CD4-positive, alpha-beta memory T cell (primary cell): Measurements from ENCODE around the gene CDCA8. TPM values are rescaled to one million over a fixed set of nuclear protein-coding genes. Genes with fewer than 3 reads are reported as not detected.
"Not testable (repeated sequence)": the region's sequence is repeated elsewhere in the genome, so short reads cannot be mapped to it uniquely, and the experiment has no call there.

Experiments
- CTCF ChIA-PET: fragments of 350-600 bp; sonication (Branson Sonifier 250); formaldehyde crosslinking; loops from one replicate; lab custom pipeline; 2021; ENCODE audit warnings: inconsistent platforms; ENCODE audit not compliant: partially characterized antibody; lab: Charles Lee
- POLR2A ChIA-PET: fragments of 350-600 bp; sonication (Branson Sonifier 250); formaldehyde crosslinking; loops from one replicate; lab custom pipeline; 2021; ENCODE audit not compliant: partially characterized antibody; lab: Charles Lee
- DNase-seq, 5 donors: peaks; one replicate each; pipeline versions ENCODE4 v3.0.0 to v3.0.0-alpha.2; 2020 to 2022; ENCODE audit warnings: mixed read lengths in 1 of 5
- H3K27ac ChIP-seq: one replicate; pipeline ENCODE4 v1.7.0; 2013; ENCODE audit warnings: low read depth, low read length
- H3K27me3 ChIP-seq: 2 replicates; pipeline ENCODE4 v1.7.0; 2013; ENCODE audit warnings: mild to moderate bottlenecking, low read length, moderate library complexity; ENCODE audit not compliant: insufficient read depth
- H3K36me3 ChIP-seq: 2 replicates; pipeline ENCODE4 v1.7.0; 2013; ENCODE audit warnings: mild to moderate bottlenecking, low read length, moderate library complexity; ENCODE audit not compliant: insufficient read depth
- H3K4me1 ChIP-seq: 2 replicates; pipeline ENCODE4 v1.7.0; 2013; ENCODE audit warnings: mild to moderate bottlenecking, low read length, moderate library complexity; ENCODE audit not compliant: insufficient read depth
- H3K4me3 ChIP-seq, 2 donors: one replicate each; pipeline ENCODE4 v1.7.0; 2013; ENCODE audit warnings: low read length in 2 of 2, mild to moderate bottlenecking in 1 of 2
- H3K9me3 ChIP-seq, 2 donors: one replicate each; pipeline ENCODE4 v1.7.0; 2013; ENCODE audit warnings: low read length in 2 of 2, control low read depth in 1 of 2; ENCODE audit not compliant: control insufficient read depth in 1 of 2
- H3K27ac Mint-ChIP-seq, 7 donors: one replicate each; pipeline ENCODE4 v1.8.0; 2020 to 2021; ENCODE audit warnings: mixed read lengths in 7 of 7, mild to moderate bottlenecking in 6 of 7, inconsistent platforms in 3 of 7, moderate library complexity in 3 of 7
- H3K27me3 Mint-ChIP-seq, 2 donors: one replicate each; pipeline ENCODE4 v1.8.0; 2020 to 2021; ENCODE audit warnings: mixed read lengths in 2 of 2
- H3K36me3 Mint-ChIP-seq, 2 donors: one replicate each; pipeline ENCODE4 v1.8.0; 2020 to 2021; ENCODE audit warnings: mixed read lengths in 2 of 2, inconsistent platforms in 1 of 2, mild to moderate bottlenecking in 1 of 2
- H3K4me1 Mint-ChIP-seq, 4 donors: one replicate each; pipeline ENCODE4 v1.8.0; 2020 to 2021; ENCODE audit warnings: mixed read lengths in 4 of 4, mild to moderate bottlenecking in 1 of 4
- H3K4me3 Mint-ChIP-seq, 8 donors: one replicate each; pipeline ENCODE4 v1.8.0; 2020 to 2021; ENCODE audit warnings: mixed read lengths in 8 of 8, mild to moderate bottlenecking in 7 of 8, moderate library complexity in 6 of 8, inconsistent platforms in 3 of 8
- H3K9me3 Mint-ChIP-seq, 8 donors: one replicate each; pipeline ENCODE4 v1.8.0; 2020 to 2021; ENCODE audit warnings: mixed read lengths in 8 of 8, mild to moderate bottlenecking in 5 of 8, inconsistent platforms in 3 of 8, moderate library complexity in 1 of 8
- intact Hi-C: fragments of 100-400 bp; cut with micrococcal nuclease; formaldehyde crosslinking; loops from one replicate; pipeline ENCODE4 v1.15.1; 2023
- polyA plus RNA-seq, 2 donors: library from polyadenylated mRNA; unstranded; fragments of 300-500 nt; fragmentation: Illumina TruSeq; gene quantifications; one replicate each; pipeline ENCODE4 v1.2.3, GENCODE V29; 2021
- total RNA-seq, 2 experiments: library from RNA; stranded (reverse); gene quantifications; one replicate each; pipeline ENCODE4 v1.2.3, GENCODE V29; 2021

The CDCA8 gene
- total and polyA plus RNA-seq, 4 experiments from 2014 or later = 0.61 to 2.7 (median 1.3) TPM

DNA sequence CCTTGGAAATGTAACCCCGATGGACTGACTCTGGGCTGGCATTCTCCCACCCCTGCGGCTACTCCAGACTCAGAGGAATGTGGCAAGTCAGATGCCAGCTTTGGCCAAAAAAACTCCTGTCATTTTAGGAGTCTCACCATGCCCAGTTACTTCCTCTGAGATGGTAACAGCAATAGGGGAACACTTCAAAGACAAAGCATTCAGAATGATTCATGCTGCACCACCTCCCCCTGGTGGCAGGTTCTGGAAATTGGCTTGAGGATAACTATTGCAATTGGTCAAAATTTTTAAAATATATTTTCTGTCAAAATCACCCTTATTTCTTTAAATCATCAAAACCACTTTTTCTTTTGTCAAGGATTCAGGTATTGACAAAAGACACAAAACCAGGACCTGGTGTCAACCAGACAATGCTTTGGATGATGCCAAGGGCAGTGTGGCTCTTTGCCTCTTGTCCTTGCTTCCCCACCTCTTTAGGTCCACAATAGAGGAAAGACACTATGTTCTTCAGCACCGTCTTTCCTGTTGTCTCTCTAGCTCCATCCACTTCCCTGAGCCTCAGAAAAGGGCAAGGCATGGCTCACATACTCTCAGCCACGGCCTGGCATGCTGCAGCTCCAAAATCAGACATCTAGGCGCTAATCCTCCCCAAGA is 9.9 kb upstream of the CDCA8 start:
- H3K4me3 ChIP-seq = no peak overlapping the region
- peak; percentile 67 to 77 (median 72) for DNase-seq
- Mint-ChIP-seq H3K4me1 (peaks cover 3 to 15% (median 5%) of the 10 kb centered on the region in 4 donors), H3K36me3 (peaks cover 30 to 45% of the 10 kb centered on the region in 2 donors), H3K4me3 (no peak overlapping the region), H3K27ac (peak overlapping the region; percentile 9 to 86 (median 77)), H3K27me3 (no peaks in the 10 kb centered on the region), H3K9me3 (no peaks in the 10 kb centered on the region)
- H3K4me1 ChIP-seq = peaks cover 3% of the 10 kb centered on the region
- intact Hi-C loops = loop anchor here (1.0 to 10.0 kb wide), 9 partner anchors 79 to 1108 kb away; partner anchors contain the start of genes GNL2, MEAF6 and SNIP1
- H3K27ac ChIP-seq = no peak overlapping the region
- no peaks in the 10 kb centered on the region for H3K9me3 ChIP-seq
- CTCF ChIA-PET = interaction anchor here (0.8 to 10.9 kb wide), 23 partner anchors 8 to 228 kb away, joined by 3 to 228 read pairs (median 5); partner anchors contain the start of genes CDCA8, GNL2 and MEAF6
- no peaks in the 10 kb centered on the region for H3K27me3 ChIP-seq
- POLR2A ChIA-PET = interaction anchor here (0.8 to 2.5 kb wide), 6 partner anchors 8 to 204 kb away, joined by 3 to 9 read pairs (median 3); partner anchors contain the start of genes CDCA8, MEAF6, MTF1 and SNIP1
- peaks cover 28% of the 10 kb centered on the region for H3K36me3 ChIP-seq

DNA sequence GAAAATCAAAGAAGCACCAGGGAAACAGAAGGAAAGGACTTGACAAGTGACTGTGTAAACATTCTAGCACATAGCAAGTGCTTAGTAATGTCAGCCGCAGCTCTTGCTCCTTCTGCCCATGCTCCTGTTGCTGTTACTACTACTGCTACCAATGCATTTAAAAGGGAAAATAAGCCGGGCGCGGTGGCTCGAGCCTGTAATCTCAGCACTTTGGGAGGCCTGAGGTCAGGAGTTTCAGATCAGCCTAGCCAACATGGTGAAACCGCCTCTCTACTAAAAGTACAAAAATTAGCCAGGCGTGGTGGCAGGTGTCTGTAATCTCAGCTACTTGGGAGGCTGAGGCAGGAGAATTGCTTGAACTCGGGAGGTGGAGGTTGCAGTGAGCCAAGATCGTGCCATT is 8.1 kb upstream of the CDCA8 start:
- Mint-ChIP-seq H3K4me1 (peaks cover 10 to 28% (median 16%) of the 10 kb centered on the region in 4 donors), H3K36me3 (peaks cover 34 to 53% of the 10 kb centered on the region in 2 donors), H3K27ac (peak overlapping the region in 2 of 7 donors; percentile 4 to 8)
- ChIA-PET POLR2A (interaction anchor here (1.4 to 2.5 kb wide), 2 partner anchors 81 to 205 kb away, joined by 3 to 9 read pairs; no protein-coding TSS in a partner anchor), CTCF (interaction anchor here (1.2 to 10.9 kb wide), 5 partner anchors 7 to 194 kb away, joined by 3 to 228 read pairs (median 14); partner anchors contain the start of gene CDCA8)
- H3K27me3 ChIP-seq, DNase-seq, H3K4me3 Mint-ChIP-seq, H3K4me3 ChIP-seq, H3K27me3 Mint-ChIP-seq, H3K9me3 ChIP-seq, H3K9me3 Mint-ChIP-seq, H3K27ac ChIP-seq: not testable (repeated sequence)
- H3K4me1 ChIP-seq = peaks cover 11% of the 10 kb centered on the region
- intact Hi-C loops = loop anchor here (5.0 to 10.0 kb wide), 2 partner anchors 982 to 1109 kb away; no protein-coding TSS in a partner anchor
- H3K36me3 ChIP-seq = peaks cover 28% of the 10 kb centered on the region

DNA sequence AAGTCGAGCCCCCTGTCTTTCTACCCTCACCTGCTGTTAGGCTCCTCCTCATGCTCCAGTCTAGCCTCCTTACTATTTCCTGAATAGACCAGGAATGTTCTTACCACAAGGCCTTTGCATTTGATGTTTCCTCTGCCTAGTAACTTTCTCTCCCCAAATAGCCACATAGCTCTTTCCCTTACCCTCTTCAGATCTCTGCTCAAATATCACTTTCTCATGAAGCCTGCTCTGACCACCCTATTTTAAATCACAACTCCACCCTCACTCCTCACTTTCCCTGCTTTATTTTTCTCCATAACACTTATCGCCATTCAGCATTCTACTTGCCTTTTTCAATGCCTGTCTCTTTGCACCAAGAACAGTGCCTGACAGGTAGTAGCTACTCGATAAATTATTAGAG is 6.6 kb upstream of the CDCA8 start:
- intact Hi-C loops = loop anchor here (10.0 kb wide), 1 partner anchor 1111 kb away; no protein-coding TSS in a partner anchor
- H3K27ac ChIP-seq = no peak overlapping the region
- ChIA-PET POLR2A (no interaction called here), CTCF (interaction anchor here (1.3 to 10.9 kb wide), 2 partner anchors 84 to 231 kb away, joined by 3 to 228 read pairs; no protein-coding TSS in a partner anchor)
- no peaks in the 10 kb centered on the region for H3K27me3 ChIP-seq
- H3K4me1 ChIP-seq = peaks cover 22% of the 10 kb centered on the region
- Mint-ChIP-seq H3K4me1 (peaks cover 21 to 43% (median 28%) of the 10 kb centered on the region in 4 donors), H3K9me3 (peaks cover 0 to 3% (median 0%) of the 10 kb centered on the region in 8 donors), H3K36me3 (peaks cover 33 to 64% of the 10 kb centered on the region in 2 donors), H3K27me3 (no peaks in the 10 kb centered on the region), H3K4me3 (no peak overlapping the region), H3K27ac (peak overlapping the region in 1 of 7 donors; percentile 56)
- H3K36me3 ChIP-seq = peaks cover 28% of the 10 kb centered on the region
- no peaks in the 10 kb centered on the region for H3K9me3 ChIP-seq
- H3K4me3 ChIP-seq = no peak overlapping the region
- DNase-seq = no peak

DNA sequence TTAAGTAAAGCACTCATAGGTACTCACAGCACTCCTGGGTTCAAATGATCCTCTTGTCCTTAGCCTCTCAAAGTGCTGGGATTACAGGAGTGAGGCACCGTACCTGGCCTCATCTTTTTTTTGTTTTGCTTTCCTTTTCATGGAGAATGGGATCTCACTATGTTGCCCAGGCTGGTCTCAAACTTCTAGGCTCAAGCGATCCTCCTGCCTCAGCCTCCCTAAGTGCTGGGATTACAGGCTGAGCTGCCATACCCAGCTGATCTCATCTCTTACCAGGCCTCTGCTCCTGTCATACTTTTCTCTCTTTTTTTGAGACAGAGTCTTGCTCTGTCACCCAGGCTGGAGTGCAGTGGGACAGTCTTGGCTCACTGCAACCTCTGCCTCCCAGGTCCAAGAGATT is 4.6 kb upstream of the CDCA8 start:
- Mint-ChIP-seq H3K36me3 (peaks cover 28 to 60% of the 10 kb centered on the region in 2 donors), H3K4me1 (peaks cover 25 to 56% (median 35%) of the 10 kb centered on the region in 4 donors), H3K27ac (peak overlapping the region in 2 of 7 donors; percentile 57 to 77)
- H3K9me3 ChIP-seq, H3K4me3 ChIP-seq, H3K4me3 Mint-ChIP-seq, H3K27me3 Mint-ChIP-seq, DNase-seq, H3K27me3 ChIP-seq, H3K27ac ChIP-seq, H3K9me3 Mint-ChIP-seq: not testable (repeated sequence)
- CTCF ChIA-PET = interaction anchor here (10.9 kb wide), 1 partner anchor 86 kb away, joined by 228 read pairs; no protein-coding TSS in a partner anchor
- peaks cover 30% of the 10 kb centered on the region for H3K4me1 ChIP-seq
- intact Hi-C loops = loop anchor here (10.0 kb wide), 1 partner anchor 1113 kb away; no protein-coding TSS in a partner anchor
- peaks cover 25% of the 10 kb centered on the region for H3K36me3 ChIP-seq
- POLR2A ChIA-PET = interaction anchor here (1.5 kb wide), 1 partner anchor 210 kb away, joined by 3 read pairs; no protein-coding TSS in a partner anchor

DNA sequence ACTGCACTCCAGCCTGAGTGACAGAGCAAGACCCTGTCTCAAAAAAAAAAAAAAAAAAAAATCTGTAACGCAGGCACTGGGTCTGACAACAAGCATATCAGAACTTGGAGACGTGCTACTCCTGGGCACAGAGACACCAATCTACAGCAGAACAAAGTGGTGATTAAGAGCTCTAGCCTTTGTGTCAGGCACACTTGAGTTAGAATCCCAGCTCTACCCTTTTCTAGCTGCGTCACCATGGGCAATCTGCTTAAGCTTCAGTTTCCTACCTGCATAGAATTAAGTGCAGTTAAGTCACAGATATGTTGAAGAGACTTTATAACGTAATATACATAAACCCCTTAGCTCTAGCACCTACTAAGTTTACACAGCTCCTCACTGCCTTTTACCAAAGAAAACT is 3.4 kb upstream of the CDCA8 start:
- Mint-ChIP-seq H3K27ac (peak overlapping the region in 5 of 7 donors; percentile 75 to 97 (median 88)), H3K27me3 (no peaks in the 10 kb centered on the region), H3K9me3 (peaks cover 0 to 4% (median 0%) of the 10 kb centered on the region in 8 donors), H3K36me3 (peaks cover 17 to 49% of the 10 kb centered on the region in 2 donors), H3K4me3 (peak overlapping the region; percentile 92 to 97 (median 96)), H3K4me1 (peaks cover 24 to 52% (median 35%) of the 10 kb centered on the region in 4 donors)
- DNase-seq = no peak
- ChIA-PET POLR2A (interaction anchor here (0.6 to 4.8 kb wide), 6 partner anchors 14 to 210 kb away, joined by 3 to 31 read pairs (median 3); partner anchors contain the start of genes C1orf122, GNL2 and MTF1), CTCF (interaction anchor here (0.7 to 5.4 kb wide), 6 partner anchors 8 to 202 kb away, joined by 3 to 34 read pairs (median 6); partner anchors contain the start of genes MEAF6 and MTF1)
- Histone ChIP-seq H3K4me3 (peak overlapping the region in 1 of 2 donors; percentile 86), H3K36me3 (peaks cover 14% of the 10 kb centered on the region), H3K4me1 (peaks cover 32% of the 10 kb centered on the region), H3K9me3 (no peaks in the 10 kb centered on the region), H3K27ac (no peak overlapping the region), H3K27me3 (no peaks in the 10 kb centered on the region)
- intact Hi-C loops = loop anchor here (10.0 kb wide), 1 partner anchor 1114 kb away; no protein-coding TSS in a partner anchor

DNA sequence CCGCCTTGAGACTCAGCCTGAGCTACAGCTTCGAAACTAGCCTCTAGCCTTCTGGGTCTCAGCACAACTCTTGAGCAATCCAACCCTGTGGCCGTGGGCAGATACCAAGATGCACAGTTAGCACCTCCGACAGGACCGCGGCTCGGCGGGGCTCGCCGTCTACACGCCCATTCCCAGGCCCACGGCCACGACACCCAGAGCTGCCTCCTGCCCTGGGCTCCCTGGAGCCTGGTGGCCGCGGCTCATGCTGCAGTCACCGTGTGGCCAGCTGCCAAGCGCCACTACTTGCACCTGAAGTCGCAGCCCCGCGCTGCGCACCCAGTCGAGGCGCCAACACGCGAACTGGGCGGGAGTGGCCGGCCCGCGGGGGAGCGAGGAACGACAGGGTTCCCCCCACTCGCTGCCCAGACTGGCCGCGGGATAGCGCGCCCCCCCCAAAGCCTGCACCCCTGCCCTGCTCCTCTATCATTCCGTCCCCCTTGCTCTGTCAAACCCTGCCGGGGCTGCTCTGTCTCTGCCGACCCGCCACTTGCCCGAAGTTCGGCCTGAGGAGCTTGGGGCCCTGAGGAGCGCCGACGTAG is 729 bp upstream of the CDCA8 start:
- POLR2A ChIA-PET = interaction anchor here (0.8 to 4.8 kb wide), 12 partner anchors 9 to 298 kb away, joined by 3 to 31 read pairs (median 3); partner anchors contain the start of genes C1orf122, GNL2, MEAF6 and MTF1
- peak in 4 of 5 donors; percentile 6 to 54 (median 10) for DNase-seq
- Histone ChIP-seq H3K27me3 (no peaks in the 10 kb centered on the region), H3K4me3 (peak overlapping the region; percentile 85 to 86), H3K9me3 (no peaks in the 10 kb centered on the region), H3K4me1 (peaks cover 32% of the 10 kb centered on the region), H3K27ac (peak overlapping the region; percentile 67), H3K36me3 (peaks cover 1% of the 10 kb centered on the region)
- CTCF ChIA-PET = interaction anchor here (0.6 to 5.4 kb wide), 8 partner anchors 11 to 213 kb away, joined by 3 to 34 read pairs (median 6); partner anchors contain the start of genes C1orf122, MEAF6, MTF1 and SNIP1
- Mint-ChIP-seq H3K27me3 (no peaks in the 10 kb centered on the region), H3K27ac (peak overlapping the region; percentile 87 to 97 (median 95)), H3K9me3 (peaks cover 0 to 4% (median 0%) of the 10 kb centered on the region in 8 donors), H3K4me1 (peaks cover 22 to 46% (median 35%) of the 10 kb centered on the region in 4 donors), H3K36me3 (peaks cover 4 to 26% of the 10 kb centered on the region in 2 donors), H3K4me3 (peak overlapping the region; percentile 92 to 97 (median 96))
- intact Hi-C loops = loop anchor here (1.0 to 10.0 kb wide), 11 partner anchors 17 to 1537 kb away; partner anchors contain the start of genes GNL2, MAP7D1, MRPS15 and MTF1
